Measurements from ENCODE around the gene JAKMIP2. TPM values are rescaled to one million over a fixed set of nuclear protein-coding genes. Genes with fewer than 3 reads are reported as not detected.
A peak's percentile ranks its signal among the peaks of the same experiment; 100 is the strongest.

JAKMIP2 gene
- total RNA-seq, 1 experiment from 2014 or later = 6.4 TPM

- Histone ChIP-seq H3K4ac (ENCODE audit: low read depth, low read length) (no peak overlapping the region), H3K79me2 (ENCODE audit: insufficient read depth, low read length) (no peaks in the 10 kb centered on the region; the same call in 1 of the 2 replicates), H3K79me1 (ENCODE audit: insufficient read depth, low read depth, low read length, poor library complexity, severe bottlenecking) (no peaks in the 10 kb centered on the region), H4K5ac (ENCODE audit: insufficient read length, low read depth, low read length) (no peak overlapping the region), H3K27ac (ENCODE audit: insufficient read length, low read depth, low read length) (no peak overlapping the region), H3T11ph (ENCODE audit: low read length) (no peak overlapping the region), H4K91ac (ENCODE audit: insufficient read length, low read depth, low read length) (no peak overlapping the region), H3K23me2 (ENCODE audit: insufficient read length, low read depth, low read length, poor library complexity, severe bottlenecking) (no peaks in the 10 kb centered on the region), H2BK12ac (ENCODE audit: insufficient read length, low read depth, low read length) (no peak overlapping the region), H2BK120ac (ENCODE audit: low read depth, low read length, poor library complexity, severe bottlenecking) (no peak overlapping the region), H3K23ac (ENCODE audit: insufficient read length, low read depth, low read length) (no peak overlapping the region), H3K56ac (ENCODE audit: insufficient read length, low read depth, low read length) (no peak overlapping the region), H3K4me1 (ENCODE audit: insufficient read depth, low read length) (peaks cover 5% of the 10 kb centered on the region), H3K27me3 (ENCODE audit: insufficient read depth, low read length) (no peaks in the 10 kb centered on the region), H4K8ac (replicated peaks; ENCODE audit: insufficient read length, low read depth, low read length) (no peak overlapping the region), H2BK15ac (ENCODE audit: low read depth, low read length) (no peak overlapping the region), H3K9ac (ENCODE audit: extremely low read depth, insufficient read length, low read length) (no peak overlapping the region), H2BK20ac (ENCODE audit: low read depth, low read length, poor library complexity, severe bottlenecking) (no peak overlapping the region), H3K14ac (ENCODE audit: insufficient read depth, low read length) (no peak overlapping the region), H2BK5ac (ENCODE audit: insufficient read length, low read length) (no peak overlapping the region), H2AFZ (ENCODE audit: low read length) (no peak overlapping the region), H3K18ac (ENCODE audit: insufficient read length, low read depth, low read length) (no peak overlapping the region), H2AK5ac (ENCODE audit: insufficient read length, low read length) (no peak overlapping the region), H3K4me2 (ENCODE audit: insufficient read depth, insufficient read length, low read length) (no peak overlapping the region), H4K20me1 (ENCODE audit: control insufficient read depth, insufficient read depth, insufficient read length) (no peaks in the 10 kb centered on the region), H3K9me3 (ENCODE audit: control insufficient read depth, low read depth, low read length) (no peaks in the 10 kb centered on the region)
- Mint-ChIP-seq H3K36me3 (ENCODE audit: insufficient read depth in 1 of 3, low read depth in 3 of 3) (peaks cover 54 to 79% (median 55%) of the 10 kb centered on the region in 3 experiments), H3K27ac (peak overlapping the region; percentile 34 to 87 (median 79); a peak in 6 of 7 replicates), H3K27me3 (ENCODE audit: low read depth) (no peaks in the 10 kb centered on the region), H3K4me1 (peaks cover 48 to 55% of the 10 kb centered on the region in 2 experiments), H3K4me3 (no peak overlapping the region; a peak in 1 of 5 replicates), H3K9me3 (peaks cover 4 to 13% of the 10 kb centered on the region in 2 experiments; a peak in 2 of 5 replicates)
- TF ChIP-seq CTCF (conservative IDR thresholded peaks at IDR 0.05) = no peak
- no peak for DNase-seq
- no CpG with 5 or more reads among the region's 4 CpGs for WGBS (ENCODE audit: extremely low coverage, insufficient read length, low lambda C conversion rate)
Measured at GRCh38 chr5:147611483-147611882, 171.0 kb downstream of the JAKMIP2 start.
